ENCODE measurements around the gene THAP8.
A peak's percentile ranks its signal among the peaks of the same experiment; 100 is the strongest.

THAP8 gene, protein sequence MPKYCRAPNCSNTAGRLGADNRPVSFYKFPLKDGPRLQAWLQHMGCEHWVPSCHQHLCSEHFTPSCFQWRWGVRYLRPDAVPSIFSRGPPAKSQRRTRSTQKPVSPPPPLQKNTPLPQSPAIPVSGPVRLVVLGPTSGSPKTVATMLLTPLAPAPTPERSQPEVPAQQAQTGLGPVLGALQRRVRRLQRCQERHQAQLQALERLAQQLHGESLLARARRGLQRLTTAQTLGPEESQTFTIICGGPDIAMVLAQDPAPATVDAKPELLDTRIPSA

DNA sequence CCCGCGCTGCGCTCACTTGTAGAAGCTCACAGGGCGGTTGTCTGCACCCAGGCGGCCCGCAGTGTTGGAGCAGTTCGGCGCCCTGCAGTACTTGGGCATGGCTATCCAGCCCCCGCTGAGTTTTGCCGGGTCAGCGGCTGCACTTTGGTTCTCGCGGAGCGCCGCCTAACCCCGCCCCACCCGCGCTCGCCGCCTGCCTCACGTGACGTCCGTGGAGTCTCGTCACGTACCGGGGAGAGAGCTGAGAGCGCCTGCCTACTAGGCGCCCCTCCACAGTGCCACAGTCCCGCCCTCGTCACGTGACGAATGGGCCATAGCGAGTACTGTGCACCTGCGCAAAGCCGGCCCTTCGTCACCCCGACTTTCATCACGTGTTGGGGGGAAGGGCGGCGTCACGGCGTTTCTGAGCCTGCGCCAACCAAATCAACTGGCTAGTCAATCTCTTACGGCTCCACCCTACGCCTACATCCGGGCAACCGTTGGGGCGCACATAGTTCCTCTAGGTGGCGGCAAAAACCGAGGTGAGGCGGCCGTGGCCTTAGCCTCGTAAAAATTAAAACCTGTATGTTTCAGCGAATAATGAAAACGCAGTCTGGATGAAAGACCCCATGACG is at the start of gene THAP8:
THAP8 (minus strand) TSS at position 167 of the 614 bp plus-strand sequence; CDS start at position 99, 68 bp downstream.
- peak; percentile 99 to 100 for DNase-seq (ENCODE audit: extremely low read depth in 1 of 2, low read depth in 1 of 2)

DNA sequence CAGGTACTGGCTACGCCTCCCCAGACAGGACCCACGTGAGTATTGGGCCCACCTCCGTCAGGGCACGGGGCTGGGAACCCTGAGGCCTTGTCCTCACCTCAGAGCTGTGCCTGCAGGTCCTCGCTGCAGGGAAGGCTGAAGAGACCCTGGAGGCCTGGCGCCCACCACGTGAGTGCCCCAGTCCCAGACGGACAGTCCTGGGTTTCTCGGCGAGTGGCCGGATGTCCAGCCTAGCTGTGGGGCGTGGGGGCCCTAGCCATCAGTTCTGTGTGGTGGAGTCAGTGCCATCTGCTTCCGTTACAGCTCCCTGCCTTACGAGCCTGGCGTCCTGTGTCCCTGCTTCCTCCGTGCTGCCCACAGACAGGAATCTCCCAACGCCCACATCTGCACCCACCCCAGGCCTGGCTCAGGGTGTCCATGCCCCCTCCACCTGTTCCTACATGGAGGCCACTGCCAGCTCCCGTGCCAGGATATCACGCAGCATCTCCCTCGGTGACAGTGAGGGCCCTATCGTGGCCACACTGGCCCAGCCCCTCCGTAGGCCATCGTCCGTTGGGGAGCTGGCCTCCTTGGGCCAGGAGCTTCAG is 49.0 kb upstream of the THAP8 start:
- DNase-seq (ENCODE audit: extremely low read depth in 1 of 2, low read depth in 1 of 2) = no peak

DNA sequence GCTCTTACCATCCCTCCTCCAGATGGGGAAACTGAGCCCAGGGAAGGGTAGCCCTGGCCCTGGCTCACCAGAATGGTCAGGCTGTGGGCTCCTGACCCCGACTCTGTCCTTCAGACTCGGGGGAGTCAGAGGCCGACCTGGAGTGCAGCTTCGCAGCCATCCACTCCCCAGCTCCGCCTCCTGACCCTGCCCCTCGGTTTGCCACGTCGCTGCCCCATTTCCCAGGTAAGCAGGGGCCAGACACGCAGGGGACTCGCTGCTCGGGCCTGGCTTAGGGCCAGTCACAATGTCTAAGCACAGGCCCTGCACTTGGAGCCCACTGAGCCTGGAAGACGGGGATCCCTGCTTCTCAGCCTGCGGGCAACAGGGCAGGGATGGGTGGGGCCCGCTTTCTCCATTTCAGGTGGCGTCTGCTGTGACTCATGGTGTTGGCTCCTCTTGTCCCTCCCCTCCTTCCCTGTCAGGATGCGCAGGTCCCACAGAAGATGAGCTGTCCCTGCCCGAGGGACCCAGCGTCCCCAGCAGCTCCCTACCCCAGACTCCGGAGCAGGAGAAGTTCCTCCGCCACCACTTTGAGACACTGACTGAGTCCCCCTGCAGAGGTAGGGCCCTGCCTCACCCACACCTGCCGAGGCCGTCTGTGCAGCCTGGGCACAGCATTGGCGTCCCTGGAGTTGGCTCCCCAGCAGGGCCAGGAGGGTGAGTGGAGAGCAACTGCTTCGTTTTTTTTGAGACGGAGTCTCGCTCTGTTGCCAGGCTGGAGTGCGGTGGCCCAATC is 47.7 kb upstream of the THAP8 start:
- DNase-seq (ENCODE audit: extremely low read depth in 1 of 2, low read depth in 1 of 2) = no peak

DNA sequence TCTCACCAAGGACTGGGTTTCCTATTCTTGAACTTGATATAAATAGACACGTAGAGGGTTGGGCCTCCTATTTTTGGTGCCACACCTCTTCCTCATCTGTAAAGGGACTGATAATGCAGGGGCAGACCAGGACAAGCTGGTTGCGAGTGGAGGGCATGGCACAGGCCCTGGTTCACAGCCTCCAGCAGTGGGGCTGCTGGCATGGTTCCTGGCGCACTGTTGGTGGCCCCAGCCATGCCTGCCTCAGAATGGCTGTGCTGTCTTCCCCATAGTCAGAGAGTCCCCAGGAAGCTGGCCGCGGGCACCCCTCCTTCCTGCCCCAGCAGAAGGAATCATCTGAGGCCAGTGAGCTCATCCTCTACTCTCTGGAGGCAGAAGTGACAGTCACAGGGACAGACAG is 46.4 kb upstream of the THAP8 start:
- DNase-seq (ENCODE audit: extremely low read depth in 1 of 2, low read depth in 1 of 2) = no peak

DNA sequence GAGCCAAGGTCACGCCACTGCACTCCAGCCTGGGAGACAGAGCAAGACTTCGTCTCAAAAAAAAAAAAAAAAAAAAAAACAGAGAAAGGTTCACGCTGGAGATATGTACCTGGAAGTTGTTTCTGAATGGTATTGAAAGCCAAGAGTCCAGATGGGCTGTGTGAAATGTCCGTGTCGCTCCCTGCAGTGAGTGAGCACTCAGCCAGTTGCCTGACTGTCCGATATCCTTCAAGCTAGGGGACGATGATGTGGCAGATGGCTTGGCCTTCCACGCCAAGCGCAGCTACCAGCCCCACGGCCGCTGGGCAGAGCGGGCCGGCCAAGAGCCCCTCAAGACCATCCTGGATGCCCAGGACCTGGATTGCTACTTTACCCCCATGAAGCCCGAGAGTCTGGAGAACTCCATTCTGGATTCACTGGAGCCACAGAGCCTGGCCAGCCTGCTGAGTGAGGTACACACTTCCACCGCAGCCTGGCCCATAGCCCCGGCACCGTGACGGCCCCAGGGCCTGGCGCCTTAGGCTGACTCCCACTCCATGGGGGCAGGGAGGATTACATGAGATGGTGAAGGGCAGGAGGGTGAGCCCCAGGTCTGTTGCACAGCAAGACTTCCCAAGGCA is 45.2 kb upstream of the THAP8 start:
- DNase-seq (ENCODE audit: extremely low read depth in 1 of 2, low read depth in 1 of 2) = no peak

DNA sequence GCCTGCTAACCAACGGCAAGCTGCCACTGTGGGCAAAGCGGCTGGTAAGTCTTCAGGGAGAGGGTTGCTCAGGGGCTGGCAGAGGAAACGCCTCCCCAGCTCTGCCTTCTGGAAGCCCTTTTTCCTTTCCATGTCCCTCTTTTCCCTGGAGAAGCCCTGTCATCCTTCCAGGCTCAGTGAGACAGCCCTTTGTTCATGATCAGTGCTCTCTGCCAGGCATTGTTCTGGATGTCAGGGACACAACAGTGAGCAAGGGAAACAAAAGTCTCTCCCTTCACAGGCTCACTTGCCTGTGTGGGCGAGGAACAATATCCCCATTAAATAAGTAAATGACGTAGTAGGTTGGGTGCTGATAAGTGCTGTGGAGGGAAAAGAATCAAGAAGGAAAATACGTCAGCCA is 43.0 kb upstream of the THAP8 start:
- DNase-seq (ENCODE audit: extremely low read depth in 1 of 2, low read depth in 1 of 2) = no peak

DNA sequence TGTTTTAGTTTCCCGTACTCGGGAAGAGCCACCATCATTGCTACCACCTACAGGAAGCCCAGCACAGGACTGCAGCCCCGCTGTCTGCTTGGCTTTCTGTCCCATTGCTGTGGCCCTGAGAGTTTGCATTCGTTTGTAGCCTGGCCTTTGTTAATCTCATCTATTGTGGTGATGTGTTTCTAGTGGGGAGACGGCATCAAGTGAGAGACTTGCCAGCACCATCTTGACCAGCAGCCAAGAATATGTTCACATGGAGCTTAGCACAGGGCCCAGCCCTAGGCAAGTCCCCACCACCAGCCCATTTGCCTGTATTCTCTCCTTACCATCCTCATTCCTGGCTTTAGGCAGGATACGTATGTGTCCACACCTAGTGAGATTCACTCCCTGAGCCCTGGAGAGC is 39.6 kb upstream of the THAP8 start:
- no peak for DNase-seq (ENCODE audit: extremely low read depth in 1 of 2, low read depth in 1 of 2)

DNA sequence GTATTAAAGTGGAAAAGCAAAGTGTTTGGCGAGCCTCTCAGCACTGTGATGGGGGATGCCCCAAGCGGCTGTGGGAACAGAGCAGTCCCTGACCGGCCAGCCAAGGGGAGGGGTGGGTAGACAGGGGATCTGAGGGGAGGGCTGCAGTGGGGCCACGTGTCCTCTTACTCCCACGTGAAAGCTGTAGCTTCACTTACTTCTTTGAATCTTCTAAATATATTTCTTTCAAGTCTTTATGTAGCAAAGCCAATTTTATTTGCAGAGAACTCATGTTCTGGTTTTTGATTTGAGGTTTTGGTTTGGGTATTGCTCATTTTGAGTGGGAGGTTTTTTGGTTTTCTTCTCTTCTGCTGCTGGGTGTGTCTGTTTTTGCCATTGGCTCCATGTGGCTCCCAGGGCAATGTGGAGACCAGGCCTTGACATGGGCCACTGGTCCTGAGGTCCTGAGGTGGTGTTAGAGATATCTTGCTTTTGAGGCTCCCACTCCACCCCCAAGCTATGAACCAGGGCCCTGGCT is 39.1 kb upstream of the THAP8 start:
- no peak for DNase-seq (ENCODE audit: extremely low read depth in 1 of 2, low read depth in 1 of 2)

DNA sequence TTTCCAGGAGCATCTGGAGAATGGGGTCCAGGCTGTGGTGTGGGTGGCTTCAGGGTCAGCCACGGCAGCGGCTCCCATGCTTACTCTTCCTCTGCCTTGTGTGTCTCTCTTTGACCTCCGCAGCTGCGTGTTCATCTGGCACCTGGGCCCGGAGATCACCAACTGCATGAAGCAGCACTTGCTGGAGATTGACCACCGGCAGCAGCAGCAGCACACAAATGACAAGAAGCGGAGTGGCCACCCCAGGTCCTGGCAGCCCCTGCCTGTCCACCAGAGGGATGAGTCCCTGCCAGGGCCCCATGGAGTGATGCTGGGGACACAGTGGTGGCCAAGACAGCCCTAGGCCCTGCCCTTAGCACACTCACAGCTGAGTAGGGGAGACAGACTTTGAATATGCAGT is 38.5 kb upstream of the THAP8 start:
- DNase-seq (ENCODE audit: extremely low read depth in 1 of 2, low read depth in 1 of 2) = no peak

DNA sequence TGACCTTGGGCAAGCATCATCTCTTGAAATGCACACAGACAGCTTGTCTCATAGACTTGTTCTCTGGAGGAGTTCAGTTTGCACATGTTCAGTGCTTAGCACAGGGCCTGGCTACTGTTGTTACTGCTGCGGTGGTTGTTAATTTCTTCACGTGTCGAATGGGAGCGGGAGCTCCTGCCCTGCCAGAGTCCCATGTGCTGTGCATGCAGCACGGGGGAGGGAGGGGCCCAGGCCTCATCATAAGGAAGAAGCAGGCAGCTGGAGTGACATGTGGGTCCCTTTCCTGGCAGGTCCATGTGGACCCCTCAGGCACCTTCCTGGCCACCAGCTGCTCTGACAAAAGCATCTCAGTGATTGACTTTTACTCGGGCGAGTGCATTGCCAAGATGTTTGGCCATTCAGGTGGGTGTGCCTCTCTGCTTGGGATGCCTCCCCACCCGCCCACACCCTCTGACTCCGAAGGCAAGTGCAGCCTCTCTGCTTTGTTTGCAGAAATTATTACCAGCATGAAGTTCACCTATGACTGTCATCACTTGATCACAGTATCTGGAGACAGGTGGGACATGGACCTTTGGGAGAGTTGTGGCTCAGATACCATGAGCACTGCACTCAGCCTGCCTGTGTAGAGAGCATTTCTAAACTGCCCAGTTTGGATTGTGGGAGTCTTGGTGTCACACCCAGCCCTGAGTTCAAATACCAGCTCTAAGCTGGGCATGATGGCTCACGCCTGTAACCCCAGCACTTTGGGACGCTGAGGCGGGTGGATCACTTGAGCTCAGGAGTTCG is 37.0 kb upstream of the THAP8 start:
- DNase-seq (ENCODE audit: extremely low read depth in 1 of 2, low read depth in 1 of 2) = no peak

DNA sequence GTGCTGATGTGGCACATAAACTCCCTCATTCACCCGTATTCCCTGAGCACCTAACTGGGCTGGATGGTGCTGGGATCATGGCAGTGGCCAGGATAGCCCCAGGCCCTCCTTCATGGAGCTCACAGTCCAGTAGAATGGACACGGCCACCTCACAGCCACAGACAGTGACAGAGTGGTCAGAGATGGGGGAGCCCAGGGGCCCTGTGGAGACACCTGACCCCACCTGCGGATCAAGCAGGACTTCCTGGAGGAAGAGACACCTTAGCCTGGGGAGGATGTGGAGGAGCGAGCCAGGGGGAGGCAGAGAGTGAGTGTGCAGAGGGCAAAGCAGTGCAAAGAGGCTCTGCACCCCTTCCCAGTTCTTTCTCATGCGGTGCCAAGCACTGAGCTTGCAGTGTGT is 35.8 kb upstream of the THAP8 start:
- DNase-seq (ENCODE audit: extremely low read depth in 1 of 2, low read depth in 1 of 2) = no peak

DNA sequence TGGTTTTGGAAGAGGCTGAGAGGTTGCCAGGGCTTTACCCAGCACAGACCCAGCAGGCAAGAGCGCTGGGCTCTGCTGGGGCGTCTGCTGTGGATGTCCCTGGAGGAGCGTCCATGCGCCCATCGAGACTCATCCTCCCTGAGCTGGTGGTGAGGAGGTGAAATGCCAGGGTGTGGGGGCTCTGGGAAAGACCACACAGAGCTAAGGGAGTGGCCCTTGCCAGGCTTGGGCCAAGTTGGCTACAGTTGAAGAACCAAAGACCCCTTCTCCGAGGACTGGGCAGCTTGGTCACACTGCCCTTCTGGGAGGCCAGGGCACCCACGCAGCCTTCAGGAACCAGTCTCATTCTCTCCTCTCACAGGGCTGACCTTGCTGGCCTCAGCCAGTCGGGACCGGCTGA is 32.2 kb upstream of the THAP8 start:
- no peak for DNase-seq (ENCODE audit: extremely low read depth in 1 of 2, low read depth in 1 of 2)

DNA sequence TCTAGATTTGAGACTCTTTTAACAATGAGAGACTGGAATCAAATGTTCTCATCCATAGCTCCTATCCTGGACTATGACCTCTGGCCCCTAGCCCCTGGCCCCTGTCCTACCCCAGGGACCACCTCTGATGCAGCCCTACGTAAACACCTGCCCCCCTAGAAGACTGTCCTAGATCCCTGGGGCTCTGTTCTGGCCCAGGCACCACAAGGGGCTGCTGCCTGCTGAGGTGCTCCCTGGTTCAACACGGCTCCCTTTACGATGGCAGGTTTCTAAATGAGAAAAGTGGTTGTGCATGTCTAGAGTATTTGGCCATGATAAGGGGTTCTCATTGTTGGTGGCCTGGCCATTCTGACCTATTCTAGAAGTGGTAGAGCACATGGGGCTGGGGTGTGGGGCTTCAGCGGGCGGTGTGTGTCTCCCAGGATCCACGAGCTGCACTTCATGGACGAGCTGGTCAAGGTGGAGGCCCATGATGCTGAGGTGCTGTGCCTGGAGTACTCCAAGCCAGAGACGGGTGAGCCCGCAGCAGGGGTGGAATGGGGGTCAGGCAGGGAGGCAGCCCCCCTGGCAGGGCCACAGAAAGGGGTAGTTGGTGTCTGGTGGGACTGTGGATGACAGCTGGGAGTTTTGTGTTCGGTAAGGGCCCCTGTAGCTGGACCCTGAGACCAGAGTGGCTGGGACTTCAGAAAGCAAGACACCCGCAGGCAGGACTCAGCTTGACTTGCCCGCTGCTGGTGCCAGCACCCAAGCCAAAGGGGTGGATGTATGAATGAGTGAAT is 30.3 kb upstream of the THAP8 start:
- no peak for DNase-seq (ENCODE audit: extremely low read depth in 1 of 2, low read depth in 1 of 2)

DNA sequence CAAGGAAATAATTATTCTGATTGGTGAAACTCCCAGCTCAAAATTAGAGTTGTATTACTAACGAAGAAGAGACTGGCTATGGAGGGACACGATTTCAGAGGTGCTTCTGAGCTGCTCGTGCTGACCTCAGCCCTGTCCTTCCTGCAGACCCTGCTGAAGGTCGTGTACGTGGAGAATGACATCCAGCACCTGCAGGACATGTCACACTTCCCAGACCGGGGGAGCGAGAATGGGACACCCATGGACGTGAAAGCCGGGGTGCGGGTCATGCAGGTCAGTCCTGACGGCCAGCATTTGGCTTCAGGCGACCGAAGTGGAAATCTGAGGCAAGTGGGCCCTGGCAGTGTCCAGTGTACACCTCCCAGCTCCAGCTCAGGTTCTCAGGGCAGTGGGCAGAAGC is 28.8 kb upstream of the THAP8 start:
- DNase-seq (ENCODE audit: extremely low read depth in 1 of 2, low read depth in 1 of 2) = no peak

DNA sequence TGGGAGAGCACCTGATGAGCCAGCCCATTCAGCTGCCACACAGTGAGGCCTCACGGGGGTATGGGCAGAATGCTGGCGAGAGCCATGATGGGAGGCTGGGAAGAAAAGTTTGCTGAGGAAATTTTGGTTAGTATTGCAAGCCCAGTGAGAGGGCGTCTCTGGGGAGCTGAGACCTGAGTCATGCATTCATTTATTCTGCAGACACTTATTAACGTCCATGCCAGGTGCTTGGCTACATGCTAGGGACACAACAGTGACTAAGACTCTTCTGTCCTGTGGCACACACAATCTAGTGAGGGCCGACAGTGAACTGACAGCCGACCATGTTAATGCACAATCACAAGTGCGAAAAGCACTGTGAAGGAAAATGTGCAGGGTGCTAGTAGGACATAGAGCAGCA is 27.8 kb upstream of the THAP8 start:
- no peak for DNase-seq (ENCODE audit: extremely low read depth in 1 of 2, low read depth in 1 of 2)

DNA sequence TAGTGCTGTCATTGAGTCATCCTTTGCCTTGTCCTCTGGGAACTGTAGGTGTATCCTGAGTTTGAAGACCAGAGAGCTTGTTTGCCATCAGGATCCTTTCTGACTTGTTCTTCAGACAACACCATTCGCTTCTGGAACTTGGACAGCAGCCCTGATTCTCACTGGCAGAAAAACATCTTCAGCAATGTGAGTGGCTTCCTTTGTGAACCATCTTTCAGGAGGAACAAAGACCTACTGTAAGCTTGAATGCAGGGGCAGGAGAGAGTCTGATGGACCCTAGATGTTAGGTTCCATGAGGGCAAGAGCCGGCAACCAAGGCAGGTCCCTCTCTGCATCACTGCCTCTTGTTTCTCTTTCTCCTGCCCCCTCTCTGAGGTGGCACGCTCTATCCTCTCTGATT is 27.3 kb upstream of the THAP8 start:
- DNase-seq (ENCODE audit: extremely low read depth in 1 of 2, low read depth in 1 of 2) = no peak

DNA sequence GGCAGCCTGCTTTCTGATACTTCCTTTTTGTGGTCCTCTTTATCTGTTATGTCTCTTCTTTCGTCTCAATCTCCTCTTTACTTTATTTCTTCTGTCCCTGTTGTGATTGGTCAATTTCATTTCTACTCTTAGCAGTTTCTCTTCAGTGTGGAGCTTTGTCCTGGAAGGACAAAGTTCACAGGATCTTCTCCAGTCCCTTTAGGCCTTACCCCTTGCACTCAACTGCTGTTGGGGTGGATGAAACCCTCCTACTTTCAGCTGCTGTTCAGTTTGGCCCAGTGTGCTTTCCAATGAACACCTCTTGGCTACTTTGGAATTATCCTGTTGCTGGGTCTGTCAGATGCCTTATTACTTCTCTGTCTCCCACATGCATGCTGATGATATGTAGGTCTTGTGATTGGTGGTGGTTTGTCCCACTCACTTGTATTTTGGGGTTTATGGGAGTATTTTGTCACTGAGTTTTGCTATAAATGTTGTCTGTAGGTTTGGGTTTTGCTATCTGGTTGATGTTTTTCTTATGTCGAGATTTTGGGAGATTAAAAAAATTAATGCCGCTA is 25.4 kb upstream of the THAP8 start:
- DNase-seq (ENCODE audit: extremely low read depth in 1 of 2, low read depth in 1 of 2) = no peak

DNA sequence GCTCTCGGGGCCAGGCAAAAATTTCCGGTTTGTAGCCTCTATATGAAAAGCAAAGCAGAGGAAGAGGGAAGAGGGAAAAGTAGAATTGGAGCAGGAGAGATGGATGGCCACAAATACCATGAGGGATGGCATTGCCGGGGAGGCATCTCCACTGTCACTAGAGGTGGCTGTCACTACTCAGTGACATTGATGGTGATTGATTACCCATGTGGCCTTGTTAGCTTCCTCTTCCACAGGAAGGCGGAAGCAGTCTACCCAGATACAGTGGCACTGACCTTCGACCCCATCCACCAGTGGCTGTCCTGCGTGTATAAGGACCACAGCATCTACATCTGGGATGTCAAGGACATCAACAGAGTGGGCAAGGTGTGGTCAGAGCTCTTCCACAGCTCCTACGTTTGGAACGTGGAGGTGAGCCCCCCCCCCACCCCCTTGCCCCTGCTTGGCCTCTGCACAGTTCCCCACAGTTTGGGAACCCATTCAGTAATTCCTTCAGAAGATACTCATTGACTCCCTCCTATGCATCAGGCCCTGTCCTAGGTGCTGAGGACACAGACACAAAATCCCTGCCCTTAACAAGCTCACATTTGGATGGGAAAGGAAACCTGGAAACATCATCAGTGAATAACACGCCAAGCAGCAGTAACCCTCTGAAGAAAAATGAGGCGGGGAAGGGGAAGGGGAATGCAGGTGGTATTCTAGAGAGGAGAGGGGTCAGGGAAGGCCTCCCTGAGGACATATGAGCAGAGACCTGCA is 19.2 kb upstream of the THAP8 start:
- DNase-seq (ENCODE audit: extremely low read depth in 1 of 2, low read depth in 1 of 2) = no peak

DNA sequence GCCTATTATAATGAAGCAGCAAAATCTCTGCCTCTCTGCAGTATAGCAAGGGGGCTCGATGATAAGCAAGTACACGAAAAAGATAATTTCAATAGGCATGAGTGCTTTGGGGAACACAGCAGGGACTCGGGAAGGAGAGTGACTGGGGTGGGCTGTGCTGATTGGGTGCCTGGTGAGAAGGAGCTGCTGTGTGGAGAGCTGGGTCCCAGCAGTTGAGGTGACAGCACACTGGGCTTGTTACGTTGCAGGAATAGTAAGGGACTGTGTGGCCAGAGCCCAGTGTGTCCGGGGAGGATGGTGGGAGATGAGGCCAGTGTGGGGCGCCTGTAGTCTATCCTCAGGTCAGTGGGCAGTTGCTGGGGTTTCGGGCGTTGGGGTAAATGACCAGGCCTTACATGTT is 18.0 kb upstream of the THAP8 start:
- no peak for DNase-seq (ENCODE audit: extremely low read depth in 1 of 2, low read depth in 1 of 2)

Data from activated CD8-positive, alpha-beta memory T cell treated with anti-CD3 and anti-CD28 coated beads for 1 hour (primary cell).